Ovary (tissue), 9 donors: Measurements from ENCODE around the gene ZC3H15. TPM values are rescaled to one million over a fixed set of nuclear protein-coding genes. Genes with fewer than 3 reads are reported as not detected.

Experiments
- DNase-seq, 5 donors: peaks; one replicate each; pipeline ENCODE4 v3.0.0-alpha.2; 2019 to 2020
- H3K27ac ChIP-seq, 2 donors: fragments of 200-600 bp; one replicate each; pipeline versions ENCODE4 v1.5.1 to v1.8.0; 2019 to 2022
- H3K27me3 ChIP-seq: fragments of 200-600 bp; one replicate; pipeline ENCODE4 v1.8.0; 2022
- H3K36me3 ChIP-seq: fragments of 200-600 bp; sonication (generic); one replicate; pipeline ENCODE4 v1.5.1; 2019
- H3K4me1 ChIP-seq: one replicate; pipeline ENCODE4 v1.8.1; 2013; ENCODE audit warnings: mild to moderate bottlenecking, moderate library complexity; ENCODE audit not compliant: insufficient read depth
- H3K4me3 ChIP-seq: fragments of 200-600 bp; sonication (generic); one replicate; pipeline ENCODE4 v1.5.1; 2017
- H3K9me3 ChIP-seq, 2 donors: fragments of 200-600 bp in 1 of 2; sonication (generic) in 1 of 2; one replicate each; pipeline versions ENCODE4 v1.5.1 to v1.8.1; 2013 to 2019; ENCODE audit warnings: mild to moderate bottlenecking in 1 of 2, moderate library complexity in 1 of 2
- EP300 ChIP-seq: sonication (generic); formaldehyde crosslinking; IDR thresholded peaks from one replicate; pipeline ENCODE4 v1.6.1; 2017; ENCODE audit warnings: antibody characterized with exemption
- POLR2A ChIP-seq: fragments of 450-650 bp; IDR thresholded peaks from one replicate; pipeline ENCODE4 v1.6.1; 2017; ENCODE audit warnings: antibody characterized with exemption, mild to moderate bottlenecking, moderate library complexity
- WGBS, 3 donors: extraction: QIAGEN DNeasy Blood & Tissue Kit in 1 of 3; methylation state at CpG; one replicate each; pipeline versions ENCODE4 v1.1.5 to v1.1.7; 2013 to 2017; 5-methylcytosine and 5-hydroxymethylcytosine counted together
- intact Hi-C, 4 donors: fragments of 100-400 bp; cut with DNase I; formaldehyde crosslinking; loops; one replicate each; pipeline versions ENCODE4 v1.11.0 to v1.15.1; 2022 to 2023
- polyA plus RNA-seq, 2 donors: library from polyadenylated mRNA; stranded (reverse); fragments of 200-250 nt in 1 of 2; fragments of 350-450 nt in 1 of 2; fragmentation: Illumina TruSeq in 1 of 2; extraction: RNeasy Lipid Tissue Mini Kit (QIAGEN cat#74804) in 1 of 2; gene quantifications; one replicate each; pipeline ENCODE4 v1.2.3, GENCODE V29; 2013 to 2014
- total RNA-seq, 7 donors: library from RNA; depleted of rRNA in 2 of 7; stranded (reverse); fragments of >200 nt in 2 of 7; fragmentation: NEBNext Ultra II Directional in 3 of 7; extraction: Animal tissue kit (Norgen Biotek cat#: 25700) in 3 of 7; gene quantifications; one replicate each; pipeline versions ENCODE4 v1.1.0 to v1.2.4, GENCODE V29; 2016 to 2023
- TF ChIP-seq, protein P1 (sequence below), 3 donors: fragments of 450-650 bp in 2 of 3; fragments of 200-600 bp in 1 of 3; IDR thresholded peaks; one replicate each; pipeline versions ENCODE4 v1.5.1 to v1.8.0; 2016 to 2022; ENCODE audit warnings: antibody characterized with exemption in 3 of 3, mild to moderate bottlenecking in 1 of 3
- donor health status: DM: no; HTN: no; CAD: no; lungs with moderate emphysema.
- donor health status: DM: no; HTN: no; CAD: no.
- donor health status: Bipolar disorder and iron deficiency.
- donor health status: DM: yes; HTN: yes; CAD: no.
- donor health status: DM: no; HTN: no; CAD: no.
- donor health status: DM: yes; HTN: yes; CAD: no.

The ZC3H15 gene
- total and polyA plus RNA-seq, 9 donors, result 36.1 to 58.8 (median 42.7) TPM

DNA sequence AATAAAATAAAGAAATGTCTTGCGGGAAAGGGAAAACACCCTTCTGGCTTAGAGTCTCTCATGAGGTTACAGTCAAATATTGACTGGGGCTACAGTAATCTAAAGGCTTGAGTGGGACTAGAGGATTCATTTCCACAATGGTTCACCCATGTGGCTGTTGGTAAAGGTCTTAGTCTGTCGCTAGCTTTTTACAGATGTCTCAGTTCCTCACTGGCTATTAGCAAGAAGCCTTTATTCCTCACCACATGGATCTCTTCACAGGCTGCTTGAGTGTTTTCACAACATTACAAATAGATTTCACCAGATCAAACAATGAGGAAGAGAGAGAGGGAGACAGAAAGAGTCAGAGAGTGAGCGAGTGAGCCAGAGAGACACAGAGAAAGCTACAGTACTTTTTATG, 8.3 kb upstream of the ZC3H15 start:
- no peaks in the 10 kb centered on the region for H3K9me3 ChIP-seq
- no peaks in the 10 kb centered on the region for H3K27me3 ChIP-seq
- no peak for DNase-seq
- TF ChIP-seq POLR2A, result no peak
- TF ChIP-seq, protein P1, sequence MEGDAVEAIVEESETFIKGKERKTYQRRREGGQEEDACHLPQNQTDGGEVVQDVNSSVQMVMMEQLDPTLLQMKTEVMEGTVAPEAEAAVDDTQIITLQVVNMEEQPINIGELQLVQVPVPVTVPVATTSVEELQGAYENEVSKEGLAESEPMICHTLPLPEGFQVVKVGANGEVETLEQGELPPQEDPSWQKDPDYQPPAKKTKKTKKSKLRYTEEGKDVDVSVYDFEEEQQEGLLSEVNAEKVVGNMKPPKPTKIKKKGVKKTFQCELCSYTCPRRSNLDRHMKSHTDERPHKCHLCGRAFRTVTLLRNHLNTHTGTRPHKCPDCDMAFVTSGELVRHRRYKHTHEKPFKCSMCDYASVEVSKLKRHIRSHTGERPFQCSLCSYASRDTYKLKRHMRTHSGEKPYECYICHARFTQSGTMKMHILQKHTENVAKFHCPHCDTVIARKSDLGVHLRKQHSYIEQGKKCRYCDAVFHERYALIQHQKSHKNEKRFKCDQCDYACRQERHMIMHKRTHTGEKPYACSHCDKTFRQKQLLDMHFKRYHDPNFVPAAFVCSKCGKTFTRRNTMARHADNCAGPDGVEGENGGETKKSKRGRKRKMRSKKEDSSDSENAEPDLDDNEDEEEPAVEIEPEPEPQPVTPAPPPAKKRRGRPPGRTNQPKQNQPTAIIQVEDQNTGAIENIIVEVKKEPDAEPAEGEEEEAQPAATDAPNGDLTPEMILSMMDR (IDR thresholded peaks at IDR 0.05), result no peak
- TF ChIP-seq EP300, result no peak
- no peak overlapping the region for H3K27ac ChIP-seq
- WGBS, 3 donors, result 78 to 82% (median 80%) methylated on average over 3 of the region's 3 CpGs
- no peaks in the 10 kb centered on the region for H3K36me3 ChIP-seq
- H3K4me1 ChIP-seq, result no peaks in the 10 kb centered on the region
- no peak overlapping the region for H3K4me3 ChIP-seq
- intact Hi-C loops, result no loop called here

DNA sequence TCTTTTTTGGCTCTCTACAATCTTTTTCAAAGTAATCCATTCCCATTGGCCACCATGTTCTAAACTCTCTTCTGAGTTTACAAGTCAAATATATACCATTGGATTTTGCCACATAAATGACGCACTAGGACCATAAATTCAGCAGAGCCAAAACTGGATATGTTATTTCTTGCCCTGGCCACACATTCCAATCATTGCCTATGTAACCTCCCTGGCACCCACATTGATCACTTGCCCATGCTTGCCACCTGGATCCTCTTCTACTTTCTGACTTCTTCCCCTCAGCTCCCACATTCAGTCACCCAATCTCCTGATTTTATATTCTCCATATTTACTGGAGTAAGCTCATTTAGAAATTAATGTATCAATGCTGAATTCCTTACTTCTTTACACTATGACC, 5.1 kb upstream of the ZC3H15 start:
- Histone ChIP-seq H3K4me1 (no peaks in the 10 kb centered on the region), H3K27ac (no peak overlapping the region), H3K4me3 (no peak overlapping the region), H3K27me3 (no peaks in the 10 kb centered on the region), H3K36me3 (no peaks in the 10 kb centered on the region), H3K9me3 (no peaks in the 10 kb centered on the region)
- WGBS, 3 donors, result 98 to 100% (median 99%) methylated on average over 1 of the region's 1 CpG
- DNase-seq, result no peak
- TF ChIP-seq POLR2A (no peak), EP300 (no peak)
- TF ChIP-seq, protein P1 (IDR thresholded peaks at IDR 0.05), result no peak
- intact Hi-C loops, result no loop called here

DNA sequence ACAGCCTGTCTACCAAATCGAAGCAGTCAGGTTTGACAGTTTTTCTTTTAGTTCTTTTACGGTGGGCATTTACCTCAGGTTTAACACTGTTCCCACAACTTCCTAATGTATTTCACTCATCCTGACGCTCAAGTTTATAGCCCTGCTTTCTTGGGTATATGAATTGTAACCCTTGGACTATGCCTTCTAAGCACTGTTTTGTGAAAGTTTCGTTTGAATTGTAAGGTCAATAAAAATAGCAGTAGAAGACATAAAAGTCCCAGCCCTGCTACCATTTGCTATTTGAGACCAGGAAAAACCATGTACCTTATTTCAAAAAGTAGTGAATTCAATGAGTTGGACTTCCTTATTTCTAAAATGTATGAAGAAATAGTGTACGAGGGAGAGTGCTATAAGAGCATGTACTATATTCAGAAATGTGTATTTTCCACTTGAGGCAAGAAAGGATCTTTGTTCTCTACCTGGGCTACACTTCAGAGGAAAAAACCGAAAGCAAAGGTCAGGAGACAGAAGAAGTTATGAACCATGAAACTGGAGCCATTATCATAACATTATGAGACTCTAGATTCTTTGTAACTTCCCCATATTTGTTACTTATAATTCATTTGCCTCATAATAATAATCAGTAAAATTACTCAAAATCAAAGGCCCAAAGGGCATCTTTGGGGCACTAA, 1.9 kb upstream of the ZC3H15 start:
- Histone ChIP-seq H3K4me1 (peaks cover 3% of the 10 kb centered on the region), H3K9me3 (no peaks in the 10 kb centered on the region), H3K27ac (no peak overlapping the region), H3K27me3 (no peaks in the 10 kb centered on the region), H3K4me3 (no peak overlapping the region), H3K36me3 (no peaks in the 10 kb centered on the region)
- TF ChIP-seq, protein P1 (IDR thresholded peaks at IDR 0.05), result no peak
- TF ChIP-seq EP300 (no peak), POLR2A (no peak)
- WGBS, 3 donors, result 82 to 89% (median 83%) methylated on average over 6 of the region's 6 CpGs
- no peak for DNase-seq
- intact Hi-C loops, result no loop called here

DNA sequence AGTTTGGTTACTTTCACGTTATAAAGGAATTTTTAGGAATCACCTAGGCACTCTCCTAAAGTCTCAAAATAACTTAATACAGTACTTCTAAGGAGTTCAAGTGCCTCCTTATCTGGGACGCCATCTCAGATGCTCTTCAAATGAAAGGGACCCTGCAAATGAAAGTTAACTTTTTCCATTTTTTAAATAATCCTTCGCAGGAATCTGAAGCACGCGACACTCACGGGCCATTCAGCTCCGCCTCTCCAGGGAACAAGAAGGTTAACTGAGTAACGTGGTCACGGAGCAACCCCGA, 537 bp upstream of the ZC3H15 start:
- Histone ChIP-seq H3K4me3 (peak overlapping the region; percentile 94), H3K9me3 (no peaks in the 10 kb centered on the region), H3K36me3 (no peaks in the 10 kb centered on the region), H3K4me1 (peaks cover 3% of the 10 kb centered on the region), H3K27ac (peak overlapping the region; percentile 40 to 80), H3K27me3 (no peaks in the 10 kb centered on the region)
- no peak for TF ChIP-seq POLR2A
- TF ChIP-seq EP300, result no peak
- TF ChIP-seq, protein P1 (IDR thresholded peaks at IDR 0.05), result no peak
- intact Hi-C loops, result no loop called here
- WGBS, 3 donors, result 0% methylated on average over 10 of the region's 10 CpGs
- DNase-seq, result no peak
